Measurements from ENCODE around the gene PTPRJ.
"Not testable (repeated sequence)": the region's sequence is repeated elsewhere in the genome, so short reads cannot be mapped to it uniquely, and the experiment has no call there.

PTPRJ gene

DNA sequence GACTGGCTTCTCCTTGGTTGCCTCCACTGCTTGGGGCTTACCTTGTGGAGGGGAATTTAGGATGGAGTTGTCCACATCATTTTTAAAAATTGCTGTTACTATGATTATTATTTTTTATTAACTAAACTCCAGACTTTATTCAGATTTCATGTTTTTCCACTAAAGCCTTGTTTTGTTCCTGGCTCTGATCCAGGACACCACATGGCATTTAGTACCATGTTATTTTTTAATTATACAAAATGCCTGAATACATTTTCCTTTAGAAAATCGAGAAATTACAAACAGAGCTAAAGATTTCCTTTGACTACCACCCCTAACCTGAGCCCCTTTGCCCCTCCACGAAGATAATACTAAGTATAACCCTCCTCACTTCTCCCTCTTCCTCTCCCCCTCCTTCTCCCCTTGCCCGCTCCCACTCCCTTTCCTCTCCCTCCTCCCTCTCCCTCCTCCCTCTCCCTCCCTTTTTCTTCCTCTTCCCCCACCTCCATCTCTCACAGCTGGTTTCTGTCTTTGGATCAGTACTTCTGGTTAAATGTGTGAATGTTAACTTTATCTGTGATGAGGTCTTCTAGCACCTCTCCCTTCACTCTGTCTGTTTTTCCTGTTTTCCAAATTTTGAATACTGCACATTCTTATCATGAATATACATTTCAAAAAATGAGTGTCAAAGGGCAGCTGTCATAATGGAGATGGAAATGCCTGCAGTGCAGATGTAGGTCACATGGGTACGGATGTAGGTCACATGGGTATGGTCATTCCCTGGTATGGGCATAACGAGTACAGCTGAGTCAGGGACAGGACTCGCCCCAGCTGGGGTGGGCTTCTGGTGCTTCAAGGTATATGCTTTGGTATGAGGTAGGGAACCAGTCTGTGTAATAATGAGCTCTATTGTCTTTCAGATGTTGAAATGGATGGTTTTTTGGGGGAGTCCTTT lies 181.9 kb downstream of the PTPRJ start:
- FAIRE-seq (no peak), DNase-seq (ENCODE audit: low spot score) (no peak)

- FAIRE-seq (no peak), DNase-seq (ENCODE audit: low spot score) (no peak)
Observed at GRCh38 chr11:48162885-48163268, 182.5 kb downstream of the PTPRJ start.

GRCh38 chr11:48163360-48164100 lies 183.2 kb downstream of the PTPRJ start:
- FAIRE-seq (no peak), DNase-seq (ENCODE audit: low spot score) (no peak)

GRCh38 chr11:48164836-48165235 lies 184.5 kb downstream of the PTPRJ start:
- DNase-seq (ENCODE audit: low spot score): no peak
- FAIRE-seq: no peak

DNA sequence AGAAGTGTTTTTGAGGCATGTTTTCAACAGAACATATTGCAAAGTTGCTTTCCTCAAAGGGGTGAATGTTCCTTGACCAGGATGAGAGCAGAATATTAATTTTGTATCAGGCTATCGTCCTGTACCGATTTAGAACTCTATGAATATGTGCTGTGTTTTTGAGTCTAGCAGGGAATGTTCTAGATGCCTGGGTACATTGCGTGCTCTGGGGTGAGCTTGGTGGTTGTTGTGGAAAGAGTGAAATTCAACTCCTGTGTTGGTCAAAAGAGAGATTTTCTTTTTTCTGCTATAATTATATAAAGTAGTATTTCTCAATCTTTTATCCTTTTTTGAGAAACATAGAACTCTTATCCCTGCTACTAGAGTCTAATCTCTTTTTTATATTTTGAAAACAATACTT lies 185.1 kb downstream of the PTPRJ start:
- FAIRE-seq: no peak
- no peak for DNase-seq (ENCODE audit: low spot score)

DNA sequence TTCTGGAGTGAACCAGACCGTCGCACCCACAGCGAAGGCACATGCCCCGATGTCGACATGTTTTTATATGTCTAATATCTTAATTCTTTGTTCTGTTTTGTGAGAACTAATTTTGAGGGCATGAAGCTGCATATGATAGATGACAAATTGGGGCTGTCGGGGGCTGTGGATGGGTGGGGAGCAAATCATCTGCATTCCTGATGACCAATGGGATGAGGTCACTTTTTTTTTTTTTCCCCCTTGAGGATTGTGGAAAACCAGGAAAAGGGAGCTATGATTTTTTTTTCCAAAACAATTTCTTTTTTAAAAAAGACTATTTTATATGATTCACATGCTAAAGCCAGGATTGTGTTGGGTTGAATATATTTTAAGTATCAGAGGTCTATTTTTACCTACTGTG lies 187.0 kb downstream of the PTPRJ start:
- DNase-seq (ENCODE audit: low spot score): no peak
- no peak for FAIRE-seq

GRCh38 chr11:48168815-48169214 lies 188.5 kb downstream of the PTPRJ start:
- FAIRE-seq (no peak), DNase-seq (ENCODE audit: low spot score) (no peak)

DNA sequence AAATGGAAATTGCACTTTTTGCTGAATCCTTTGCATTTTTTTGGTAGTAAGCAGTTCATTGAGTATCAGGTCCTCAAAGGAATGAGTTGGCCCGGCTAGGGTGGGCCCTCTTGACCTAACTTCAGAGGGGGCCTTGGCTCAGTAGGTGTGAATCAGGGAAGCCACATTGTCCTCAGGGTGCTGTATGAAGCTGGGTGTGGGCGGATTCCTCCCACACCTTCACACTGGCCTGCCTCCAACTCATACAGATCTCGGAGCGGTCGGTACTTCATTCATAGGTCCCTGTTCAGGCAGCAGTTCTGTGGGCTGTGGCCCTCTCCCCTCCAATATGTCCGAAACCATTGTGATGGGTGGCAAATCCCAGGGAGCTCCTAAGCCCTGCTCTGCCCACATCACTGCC lies 188.9 kb downstream of the PTPRJ start:
- DNase-seq (ENCODE audit: low spot score) (no peak), FAIRE-seq (no peak)

GRCh38 chr11:48169717-48170116 lies 189.4 kb downstream of the PTPRJ start:
- no peak for DNase-seq (ENCODE audit: low spot score)
- FAIRE-seq: no peak

GRCh38 chr11:48170241-48171233 lies 190.2 kb downstream of the PTPRJ start:
- no peak for FAIRE-seq

GRCh38 chr11:48172818-48173609 lies 192.7 kb downstream of the PTPRJ start:
- peak; percentile 46 for FAIRE-seq

More at GRCh38 chr11:48170241-48171233, 190.2 kb downstream of the PTPRJ start:
- no peak for DNase-seq (ENCODE audit: low spot score)

DNA sequence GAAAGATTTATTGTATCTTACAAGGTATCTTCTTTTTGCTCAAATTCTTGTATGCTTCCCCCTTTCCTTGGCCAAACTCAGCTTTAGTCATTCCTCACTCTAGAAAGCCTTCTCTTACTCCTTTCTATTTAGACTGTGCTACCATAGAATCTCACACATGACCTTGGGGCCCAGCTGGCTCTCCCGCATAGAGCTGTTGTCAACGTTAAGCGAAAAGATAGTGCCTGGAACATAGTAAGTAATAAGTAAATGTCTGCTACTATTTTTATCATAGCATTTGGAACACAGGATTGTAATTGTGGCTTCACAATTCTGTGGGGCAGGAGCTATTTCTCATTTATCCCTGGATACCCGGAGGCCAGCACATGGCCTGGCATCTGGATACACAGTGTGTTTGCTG lies 197.3 kb downstream of the PTPRJ start:
- DNase-seq (ENCODE audit: low spot score) (no peak), FAIRE-seq (peak; percentile 9)

More at GRCh38 chr11:48172818-48173609, 192.7 kb downstream of the PTPRJ start:
- peak; percentile 88 for DNase-seq (ENCODE audit: low spot score)

- DNase-seq (ENCODE audit: low spot score) (no peak), FAIRE-seq (no peak)
Observed at GRCh38 chr11:48180627-48181026, 200.3 kb downstream of the PTPRJ start.

DNA sequence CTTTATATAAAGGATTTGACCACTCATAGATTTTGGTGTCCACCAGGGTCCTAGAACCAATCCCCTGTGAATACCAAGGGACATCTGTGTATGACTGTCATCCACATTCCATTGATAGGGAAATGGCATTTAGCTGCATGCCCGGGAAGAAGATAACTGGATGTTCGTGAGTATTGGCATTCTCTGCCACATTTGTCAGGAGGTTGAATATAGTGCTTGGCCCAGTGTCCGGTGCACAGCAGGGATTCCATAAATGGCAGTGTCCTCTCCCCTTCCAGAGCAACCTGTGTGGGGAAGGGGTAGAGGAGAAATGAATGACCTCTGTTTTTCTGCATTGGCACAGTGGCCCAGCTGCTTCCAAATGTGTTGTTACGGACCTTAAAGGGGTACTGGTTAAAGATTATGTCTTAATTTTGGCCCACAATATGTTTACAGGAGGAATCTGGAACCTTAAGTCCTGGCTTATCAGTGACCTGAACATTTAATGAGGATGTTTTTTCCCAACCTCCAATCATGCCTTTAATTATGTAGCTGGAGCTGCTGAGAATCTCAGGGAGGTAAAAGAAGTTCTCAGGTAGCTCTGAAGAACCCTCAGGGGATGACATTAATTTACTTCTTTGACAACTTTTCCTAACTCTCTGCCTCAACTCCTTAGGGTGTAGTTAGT lies 202.6 kb downstream of the PTPRJ start:
- DNase-seq (ENCODE audit: low spot score) (no peak), FAIRE-seq (no peak)

- DNase-seq (ENCODE audit: low spot score) (no peak), FAIRE-seq (no peak)
Observed at GRCh38 chr11:48184452-48184851, 204.1 kb downstream of the PTPRJ start.

DNA sequence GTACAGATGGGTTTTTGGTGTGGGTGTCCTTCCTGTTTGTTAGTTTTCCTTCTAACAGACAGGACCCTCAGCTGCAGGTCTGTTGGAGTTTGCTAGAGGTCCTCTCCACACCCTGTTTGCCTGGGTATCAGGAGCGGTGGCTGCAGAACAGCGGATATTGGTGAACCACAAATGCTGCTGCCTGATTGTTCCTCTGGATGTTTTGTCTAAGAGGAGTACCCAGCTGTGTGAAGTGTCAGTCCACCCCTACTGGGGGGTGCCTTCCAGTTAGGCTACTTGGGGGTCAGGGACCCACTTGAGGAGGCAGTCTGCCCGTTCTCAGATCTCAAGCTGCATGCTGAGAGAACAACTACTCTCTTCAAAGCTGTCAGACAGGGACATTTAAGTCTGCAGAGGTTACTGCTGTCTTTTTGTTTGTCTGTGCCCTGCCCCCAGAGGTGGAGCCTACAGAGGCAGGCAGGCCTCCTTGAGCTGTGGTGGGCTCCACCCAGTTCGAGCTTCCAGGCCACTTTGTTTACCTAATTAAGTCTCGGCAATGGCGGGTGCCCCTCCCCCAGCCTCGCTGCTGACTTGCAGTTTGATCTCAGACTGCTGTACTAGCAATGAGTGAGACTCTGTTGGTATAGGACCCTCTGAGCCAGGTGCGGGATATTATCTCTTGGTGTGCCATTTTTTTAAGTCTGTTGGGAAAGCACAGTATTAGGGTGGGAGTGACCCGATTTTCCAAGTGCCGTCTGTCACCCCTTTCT lies 210.7 kb downstream of the PTPRJ start:
- FAIRE-seq; DNase-seq (ENCODE audit: low spot score): not testable (repeated sequence)

DNA sequence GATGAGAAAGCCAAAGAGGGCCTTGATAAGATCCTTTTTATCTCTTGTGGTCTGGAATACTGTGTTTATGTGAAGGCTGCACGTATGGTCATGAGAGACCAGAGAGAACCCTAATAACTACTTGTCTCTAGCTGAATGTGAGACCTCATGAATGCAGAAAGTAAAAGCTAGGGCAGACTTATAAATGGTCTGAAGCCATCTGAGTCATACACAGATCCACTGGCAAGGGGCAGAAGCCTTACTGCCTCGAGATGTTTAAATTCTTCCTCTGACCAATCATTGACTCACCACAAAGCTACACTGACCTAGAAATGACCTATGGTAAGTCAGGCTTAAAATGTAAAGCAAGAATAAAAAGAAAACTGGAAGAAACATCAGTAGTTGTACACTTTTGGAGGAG lies 213.5 kb downstream of the PTPRJ start:
- DNase-seq (ENCODE audit: low spot score): no peak
- FAIRE-seq: no peak

GRCh38 chr11:48207881-48208280 lies 227.5 kb downstream of the PTPRJ start:
- FAIRE-seq: no peak
- DNase-seq (ENCODE audit: low spot score): no peak

GRCh38 chr11:48210052-48210451 lies 229.7 kb downstream of the PTPRJ start:
- FAIRE-seq (no peak), DNase-seq (ENCODE audit: low spot score) (no peak)

Data from urothelium cell line (cell line).